H7 (cell line): ENCODE measurements around the gene CA14. TPM values are rescaled to one million over a fixed set of nuclear protein-coding genes. Genes with fewer than 3 reads are reported as not detected.
"Not testable (repeated sequence)": the region's sequence is repeated elsewhere in the genome, so short reads cannot be mapped to it uniquely, and the experiment has no call there.

Experiments used
- DNase-seq: peaks from one replicate; pipeline ENCODE4 v3.0.0; 2012
- H3K27me3 ChIP-seq: 2 replicates; pipeline ENCODE4 v1.6.0; 2011; ENCODE audit warnings: mild to moderate bottlenecking, low read length; ENCODE audit not compliant: control insufficient read depth, insufficient read depth
- H3K36me3 ChIP-seq: replicated peaks from 2 replicates; pipeline ENCODE4 v1.5.1; 2011; ENCODE audit warnings: low read length; ENCODE audit not compliant: control insufficient read depth, insufficient read depth
- H3K4me3 ChIP-seq: 2 replicates; pipeline ENCODE4 v1.5.1; 2011; ENCODE audit warnings: low read depth, mild to moderate bottlenecking, control low read depth, low read length, moderate library complexity; ENCODE audit not compliant: insufficient read depth
- total RNA-seq: library from RNA; depleted of rRNA; stranded (reverse); fragments of >200 nt; shearing (Covaris generic); gene quantifications from 2 replicates; pipeline ENCODE4 v1.2.3, GENCODE V29; 2014; rRNA removed

CA14 gene
- 75.4 and 87.5 TPM in 2 replicates for total RNA-seq

DNA sequence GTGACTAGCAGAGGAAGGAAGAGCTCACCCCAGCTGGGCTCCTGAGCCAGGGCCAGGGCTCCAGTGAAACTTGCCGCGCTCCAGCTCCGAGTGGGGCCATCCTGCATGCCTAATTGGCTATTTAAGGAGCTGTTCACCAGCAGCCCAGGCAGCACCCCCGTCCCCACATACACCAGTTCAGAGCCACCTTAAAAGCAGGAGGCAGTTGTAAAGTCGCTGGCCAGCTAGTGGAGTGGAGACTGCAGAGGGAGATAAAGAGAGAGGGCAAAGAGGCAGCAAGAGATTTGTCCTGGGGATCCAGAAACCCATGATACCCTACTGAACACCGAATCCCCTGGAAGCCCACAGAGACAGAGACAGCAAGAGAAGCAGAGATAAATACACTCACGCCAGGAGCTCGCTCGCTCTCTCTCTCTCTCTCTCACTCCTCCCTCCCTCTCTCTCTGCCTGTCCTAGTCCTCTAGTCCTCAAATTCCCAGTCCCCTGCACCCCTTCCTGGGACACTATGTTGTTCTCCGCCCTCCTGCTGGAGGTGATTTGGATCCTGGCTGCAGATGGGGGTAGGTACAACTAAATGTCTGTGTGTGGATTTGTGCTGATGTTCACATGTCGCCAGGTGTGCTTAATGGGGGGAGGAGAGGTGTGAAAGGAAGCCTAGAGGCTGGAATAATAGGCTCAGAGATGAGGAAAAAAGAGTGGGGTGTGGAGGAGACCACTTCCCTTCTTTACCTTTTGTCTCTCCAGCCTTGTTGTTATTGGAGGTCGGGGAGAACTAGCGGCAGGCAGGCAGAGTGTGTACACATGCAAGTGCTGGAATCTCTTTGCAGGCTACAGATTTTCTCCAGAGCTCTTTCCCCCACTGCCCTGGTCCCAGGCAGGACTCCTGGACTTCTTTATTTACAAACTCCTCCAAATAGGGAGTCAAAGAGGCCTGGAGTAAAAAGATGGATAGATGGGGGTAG, at the start of gene CA14:
Gene CA14, plus strand, starts transcription at position 151 of the 962 bp plus-strand sequence. Its CDS starts 355 bp downstream, at position 506.
- peak; percentile 56 for DNase-seq
- Histone ChIP-seq H3K4me3 (peak within 1 kb of the TSS; percentile 79), H3K36me3 (peaks cover 13% of the 10 kb centered on the region), H3K27me3 (no peaks in the 10 kb centered on the region)

DNA sequence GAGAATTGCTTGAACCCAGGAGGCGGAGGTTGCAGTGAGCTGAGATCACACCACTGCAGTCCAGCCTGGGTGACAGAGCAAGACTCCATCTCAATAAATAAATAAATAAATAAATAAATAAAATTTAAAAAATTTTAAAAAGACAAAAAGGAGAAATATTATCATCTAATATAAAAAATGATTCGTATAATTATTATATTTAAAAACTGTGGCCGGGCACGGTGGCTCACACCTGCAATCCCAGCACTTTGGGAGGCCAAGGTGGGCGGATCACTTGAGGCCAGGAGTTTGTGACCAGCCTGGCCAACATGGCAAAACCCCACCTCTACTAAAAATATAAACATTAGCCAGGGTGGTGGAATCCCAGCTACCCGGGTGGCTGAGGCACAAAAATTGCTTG, 49.1 kb upstream of the CA14 start:
- not testable (repeated sequence) for H3K36me3 ChIP-seq, H3K27me3 ChIP-seq, DNase-seq, H3K4me3 ChIP-seq

DNA sequence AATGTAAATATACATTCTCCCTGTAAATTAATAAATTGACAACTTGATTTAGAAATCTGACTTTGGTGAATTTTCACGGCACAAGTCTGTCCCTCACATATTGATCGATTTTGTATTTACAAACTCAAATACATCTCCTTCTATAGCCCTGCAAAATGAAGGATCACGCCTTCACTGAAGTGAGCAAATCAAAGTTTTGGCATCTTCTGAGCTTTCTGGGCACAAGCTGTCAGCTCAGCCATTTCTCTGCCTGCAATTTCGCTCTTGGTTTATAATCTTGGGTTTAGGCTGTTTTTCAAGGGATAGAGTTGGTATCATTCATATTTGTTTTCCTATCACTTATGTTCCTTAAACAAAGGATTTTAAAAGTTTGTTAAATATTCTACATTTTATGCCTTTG, 47.5 kb upstream of the CA14 start:
- Histone ChIP-seq H3K36me3 (no peaks in the 10 kb centered on the region), H3K27me3 (no peaks in the 10 kb centered on the region), H3K4me3 (no peak overlapping the region)
- no peak for DNase-seq

DNA sequence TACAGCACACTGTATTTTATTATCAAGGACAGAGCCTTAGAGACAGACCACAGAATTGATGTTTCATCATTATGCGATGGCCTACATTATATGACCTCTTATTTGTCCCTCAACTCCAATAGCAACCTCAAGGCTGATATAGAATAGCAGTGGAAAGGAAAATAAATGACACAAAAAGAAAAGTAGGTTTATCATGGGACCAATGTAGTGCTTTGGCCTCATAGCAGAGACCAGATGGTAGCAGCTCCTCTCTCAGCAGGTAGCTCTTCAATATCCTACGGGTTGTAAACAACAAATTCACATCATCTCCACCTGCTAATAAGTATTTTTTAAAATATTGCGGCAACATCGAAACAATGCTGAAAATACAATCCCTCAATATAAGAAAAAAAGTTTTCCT, 46.9 kb upstream of the CA14 start:
- no peaks in the 10 kb centered on the region for H3K27me3 ChIP-seq
- no peaks in the 10 kb centered on the region for H3K36me3 ChIP-seq
- DNase-seq, result no peak
- H3K4me3 ChIP-seq, result no peak overlapping the region

DNA sequence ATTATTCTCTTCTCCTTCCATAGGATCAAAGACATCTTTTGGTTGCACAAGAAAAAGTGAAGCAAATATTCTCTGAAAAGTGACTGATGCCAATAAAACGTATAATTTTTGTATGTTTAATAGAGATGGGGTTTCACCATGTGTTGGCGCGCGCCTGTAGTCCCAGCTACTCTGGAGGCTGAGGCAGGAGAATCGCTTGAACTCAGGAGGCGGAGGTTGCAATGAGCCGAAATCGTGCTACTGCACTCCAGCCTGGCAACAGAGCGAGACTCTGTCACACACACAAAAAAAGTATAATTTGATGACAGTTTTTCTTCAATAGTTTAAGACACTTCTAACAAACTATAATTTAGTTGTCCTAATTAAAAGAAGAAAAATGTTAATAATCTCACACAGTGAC, 45.5 kb upstream of the CA14 start:
- H3K4me3 ChIP-seq, result no peak overlapping the region
- no peaks in the 10 kb centered on the region for H3K36me3 ChIP-seq
- no peak for DNase-seq
- H3K27me3 ChIP-seq, result no peaks in the 10 kb centered on the region

DNA sequence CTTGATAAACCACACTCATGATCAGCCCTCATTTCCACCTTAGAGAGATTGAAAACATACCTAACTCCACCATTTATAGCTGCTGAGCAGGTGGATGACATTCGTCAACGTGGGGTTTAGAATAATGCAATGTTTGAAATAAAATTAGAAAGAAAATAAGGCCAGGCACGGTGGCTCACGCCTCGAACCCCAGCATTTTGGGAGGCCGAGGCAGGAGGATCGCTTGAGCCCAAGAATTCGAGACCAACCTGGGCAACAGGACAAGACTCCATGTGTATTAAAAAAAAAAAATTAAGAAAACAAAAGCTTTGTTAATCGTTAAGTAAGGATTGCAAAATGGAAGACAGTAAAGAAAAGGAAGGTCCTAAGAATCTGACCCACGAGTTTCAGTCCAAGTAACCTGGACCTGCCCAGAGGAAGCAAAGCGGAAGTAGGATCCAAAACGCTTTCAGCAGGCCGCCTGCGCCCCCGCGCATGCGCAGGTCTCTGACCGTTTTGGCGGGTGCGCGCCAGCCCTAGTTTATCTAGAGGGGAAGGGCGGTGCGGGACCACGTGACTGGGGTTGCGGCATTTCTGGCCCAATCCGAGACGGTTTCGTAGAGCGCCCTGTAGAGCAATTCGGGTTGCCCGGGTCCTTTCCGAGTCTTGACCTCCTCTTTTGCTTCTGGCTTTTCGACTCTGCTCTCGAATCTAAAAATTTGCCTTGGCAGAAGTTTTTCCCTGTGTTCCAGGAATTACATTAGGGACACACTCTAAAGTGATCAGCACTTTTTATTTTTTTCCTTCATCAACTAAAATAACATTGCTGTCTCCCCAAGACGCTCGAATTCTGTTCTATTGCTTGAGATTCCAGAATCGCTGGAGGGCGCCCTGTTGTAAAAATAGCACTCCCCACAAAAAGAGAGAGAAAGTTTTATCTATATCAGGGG, 44.1 kb upstream of the CA14 start:
- Histone ChIP-seq H3K36me3 (no peaks in the 10 kb centered on the region), H3K4me3 (peak overlapping the region; percentile 41), H3K27me3 (no peaks in the 10 kb centered on the region)
- peak; percentile 95 for DNase-seq

DNA sequence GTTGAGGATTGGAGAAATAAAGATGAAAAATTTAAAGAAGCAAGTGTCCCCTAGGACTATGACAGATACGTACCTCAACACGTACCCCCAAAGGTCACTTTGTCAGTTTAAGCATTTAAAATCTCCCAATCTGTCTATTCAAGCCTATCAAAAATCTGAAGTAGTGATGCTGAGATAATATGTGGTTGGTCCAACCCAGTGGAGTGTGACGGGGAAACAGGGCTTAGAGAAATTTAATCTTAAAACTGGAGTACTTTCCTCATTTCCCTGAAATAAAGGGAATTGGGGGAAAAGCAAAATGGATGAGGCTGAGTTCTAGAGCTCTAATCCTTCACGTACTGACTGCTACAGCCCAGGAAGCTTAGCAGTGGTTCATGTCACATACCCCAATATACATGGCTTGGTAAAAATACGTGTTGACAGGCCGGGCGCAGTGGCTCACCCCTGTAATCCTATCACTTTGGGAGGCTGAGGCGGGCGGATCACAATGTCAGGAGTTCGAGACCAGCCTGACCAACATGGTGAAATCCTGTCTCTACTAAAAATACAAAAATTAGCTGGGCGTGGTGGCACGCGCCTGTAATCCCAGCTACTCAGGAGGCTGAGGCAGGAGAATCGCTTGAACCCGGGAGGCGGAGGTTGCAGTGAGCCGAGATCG, 43.3 kb upstream of the CA14 start:
- DNase-seq, H3K27me3 ChIP-seq, H3K36me3 ChIP-seq: not testable (repeated sequence)
- H3K4me3 ChIP-seq, result peak overlapping the region; percentile 41; the same call in 1 of the 2 replicates

DNA sequence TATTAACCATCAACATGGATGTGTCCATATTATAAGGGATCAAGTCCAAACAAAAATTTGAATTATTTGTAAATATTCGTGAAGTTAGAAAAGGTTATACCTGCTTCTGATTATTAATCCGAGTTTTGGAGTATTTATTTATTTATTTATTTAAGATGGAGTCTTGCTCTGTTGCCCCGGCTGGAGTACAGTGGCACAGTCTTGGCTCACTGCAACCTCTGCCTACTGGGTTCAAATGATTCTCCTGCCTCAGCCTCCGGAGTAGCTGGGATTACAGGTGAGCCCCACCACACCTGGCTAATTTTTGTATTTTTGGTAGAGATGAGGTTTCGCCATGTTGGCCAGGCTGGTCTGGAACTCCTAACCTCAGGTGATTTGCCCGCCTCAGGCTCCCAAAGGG, 41.7 kb upstream of the CA14 start:
- H3K27me3 ChIP-seq, H3K36me3 ChIP-seq, DNase-seq, H3K4me3 ChIP-seq: not testable (repeated sequence)

DNA sequence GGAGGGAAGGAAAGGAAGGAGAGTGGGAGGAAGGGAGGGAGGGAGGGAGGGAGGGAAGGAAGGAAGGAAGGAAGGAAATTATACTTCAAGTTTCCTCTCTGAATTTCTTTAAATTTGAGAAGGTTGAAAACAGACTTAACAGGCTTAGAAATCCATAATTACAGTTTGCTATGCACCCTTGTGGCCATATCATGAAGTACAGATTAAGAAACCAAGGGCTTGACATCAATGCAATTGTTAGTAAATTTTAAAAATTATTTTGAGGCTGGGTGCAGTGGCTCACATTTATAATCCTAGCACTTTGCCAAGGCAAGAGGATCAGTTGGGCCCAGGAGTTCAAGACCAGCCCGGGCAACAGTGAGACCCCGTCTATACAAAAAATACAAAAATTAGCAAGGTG, 36.0 kb upstream of the CA14 start:
- peaks cover 16% of the 10 kb centered on the region for H3K36me3 ChIP-seq
- no peak for DNase-seq
- no peaks in the 10 kb centered on the region for H3K27me3 ChIP-seq
- H3K4me3 ChIP-seq, result no peak overlapping the region

DNA sequence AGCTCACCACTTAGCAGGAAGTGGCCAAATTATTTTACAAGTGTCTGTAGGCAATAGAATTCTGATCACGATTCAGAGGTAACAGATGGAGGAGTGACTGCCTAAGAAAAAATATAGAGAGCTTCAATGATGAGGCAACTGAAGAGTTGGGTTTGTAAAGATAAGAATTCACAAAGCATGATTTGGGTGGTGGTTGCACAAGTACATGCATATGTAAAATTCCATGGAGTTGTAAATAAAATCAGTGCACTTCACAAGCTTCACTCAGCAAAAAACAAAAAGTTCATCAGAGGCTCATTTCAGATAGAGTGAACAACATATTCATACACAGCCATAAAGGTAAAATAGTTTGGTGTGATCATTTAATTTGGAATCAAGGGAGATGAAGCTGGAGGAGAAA, 32.6 kb upstream of the CA14 start:
- Histone ChIP-seq H3K27me3 (no peaks in the 10 kb centered on the region), H3K4me3 (no peak overlapping the region), H3K36me3 (peaks cover 18% of the 10 kb centered on the region)
- no peak for DNase-seq

DNA sequence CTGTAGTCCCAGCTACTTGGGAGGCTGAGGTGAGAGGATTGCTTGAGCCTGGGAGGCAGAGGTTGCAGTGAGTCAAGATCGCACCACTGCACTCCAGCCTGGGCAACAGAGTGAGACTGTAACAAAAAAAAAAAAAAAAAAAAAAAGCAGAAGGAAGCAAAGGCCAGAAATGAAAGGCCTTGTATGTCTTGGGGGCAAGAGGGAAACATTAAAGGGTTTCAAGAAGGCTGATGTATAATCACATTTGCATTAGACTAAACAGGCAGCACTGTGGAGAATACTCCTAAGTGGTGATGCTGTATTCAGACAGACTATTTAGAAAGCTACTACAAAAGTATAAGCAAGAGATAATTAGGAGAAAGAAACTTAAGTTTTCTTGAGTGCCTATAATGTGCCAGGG, 32.0 kb upstream of the CA14 start:
- no peak for DNase-seq
- Histone ChIP-seq H3K4me3 (no peak overlapping the region), H3K36me3 (peaks cover 18% of the 10 kb centered on the region), H3K27me3 (no peaks in the 10 kb centered on the region)

DNA sequence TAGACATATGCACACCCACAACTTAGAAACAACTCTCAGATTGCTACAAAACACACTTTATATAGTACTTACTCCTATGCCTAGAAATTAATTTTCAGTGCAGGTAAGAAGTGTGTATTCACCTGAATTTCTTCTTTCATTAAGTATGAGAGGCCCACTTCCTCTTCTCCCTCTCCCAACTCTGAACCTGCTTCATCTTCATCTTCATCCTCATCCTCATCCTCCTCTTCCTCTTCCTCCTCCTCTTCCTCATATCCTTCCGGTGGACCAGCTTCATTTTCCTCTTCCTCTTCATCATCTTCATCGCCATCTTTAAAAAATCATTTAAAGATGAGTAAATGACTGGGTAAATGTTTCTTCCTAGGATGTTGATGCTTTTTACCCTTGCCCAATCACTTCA, 31.1 kb upstream of the CA14 start:
- H3K27me3 ChIP-seq, result no peaks in the 10 kb centered on the region
- DNase-seq, result no peak

DNA sequence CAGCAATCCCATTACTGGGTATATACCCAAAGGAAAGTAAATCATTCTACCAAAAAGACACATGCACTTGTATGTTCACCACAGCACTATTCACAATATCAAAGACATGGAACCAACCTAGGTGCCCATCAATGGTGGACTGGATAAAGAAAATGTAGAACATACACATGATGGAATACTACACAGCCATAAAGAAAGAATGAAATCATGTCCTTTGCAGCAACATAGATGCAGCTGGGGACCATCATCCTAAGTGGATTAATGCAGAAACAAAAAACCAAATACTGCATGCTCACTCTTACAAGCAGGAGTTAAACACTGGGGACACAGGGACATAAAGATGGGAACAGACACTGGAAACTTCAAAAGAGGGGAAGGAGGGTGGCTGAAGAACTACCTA, 30.3 kb upstream of the CA14 start:
- peaks cover 17% of the 10 kb centered on the region for H3K36me3 ChIP-seq
- no peak for DNase-seq
- H3K27me3 ChIP-seq, result no peaks in the 10 kb centered on the region
- no peak overlapping the region for H3K4me3 ChIP-seq

More for the DNA sequence above, 31.1 kb upstream of the CA14 start:
- no peak overlapping the region for H3K4me3 ChIP-seq
- H3K36me3 ChIP-seq, result peaks cover 17% of the 10 kb centered on the region

DNA sequence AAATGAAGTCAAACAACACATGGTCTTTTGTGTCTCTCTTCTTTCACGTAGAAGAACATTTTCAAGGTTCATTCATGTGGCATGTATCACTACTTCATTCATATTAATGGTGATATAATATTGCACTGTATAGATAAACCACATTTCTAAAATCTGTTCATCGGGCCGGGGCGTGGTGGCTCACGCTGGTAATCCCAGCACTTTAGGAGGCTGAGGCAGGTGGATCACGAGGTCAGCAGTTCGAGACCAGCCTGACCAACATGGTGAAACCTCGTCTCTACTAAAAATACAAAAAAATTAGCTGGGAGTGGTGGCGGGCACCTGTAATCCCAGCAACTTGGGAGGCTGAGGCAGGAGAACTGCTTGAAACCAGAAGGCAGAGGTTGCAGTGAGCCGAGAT, 29.3 kb upstream of the CA14 start:
- H3K36me3 ChIP-seq, result peaks cover 16% of the 10 kb centered on the region
- H3K27me3 ChIP-seq, H3K4me3 ChIP-seq, DNase-seq: not testable (repeated sequence)
